ENCODE data around the gene WIPI1. TPM values are rescaled to one million over a fixed set of nuclear protein-coding genes. Genes with fewer than 3 reads are reported as not detected.
"Not testable (repeated sequence)": the region's sequence is repeated elsewhere in the genome, so short reads cannot be mapped to it uniquely, and the experiment has no call there.

WIPI1 gene
- total and polyA plus RNA-seq, 9 of the 15 experiments (the other 6 are each of a cell fraction or from before 2014, with no cell fraction given), result 3.7 to 23.5 (median 11.8) TPM

GRCh38 chr17:68378268-68379176 is 78.8 kb downstream of the WIPI1 start (continued):
- TF ChIP-seq, protein P1, sequence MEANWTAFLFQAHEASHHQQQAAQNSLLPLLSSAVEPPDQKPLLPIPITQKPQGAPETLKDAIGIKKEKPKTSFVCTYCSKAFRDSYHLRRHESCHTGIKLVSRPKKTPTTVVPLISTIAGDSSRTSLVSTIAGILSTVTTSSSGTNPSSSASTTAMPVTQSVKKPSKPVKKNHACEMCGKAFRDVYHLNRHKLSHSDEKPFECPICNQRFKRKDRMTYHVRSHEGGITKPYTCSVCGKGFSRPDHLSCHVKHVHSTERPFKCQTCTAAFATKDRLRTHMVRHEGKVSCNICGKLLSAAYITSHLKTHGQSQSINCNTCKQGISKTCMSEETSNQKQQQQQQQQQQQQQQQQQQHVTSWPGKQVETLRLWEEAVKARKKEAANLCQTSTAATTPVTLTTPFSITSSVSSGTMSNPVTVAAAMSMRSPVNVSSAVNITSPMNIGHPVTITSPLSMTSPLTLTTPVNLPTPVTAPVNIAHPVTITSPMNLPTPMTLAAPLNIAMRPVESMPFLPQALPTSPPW (CRISPR knock-in tag; IDR thresholded peaks at IDR 0.05), result peak; percentile 31; the same call in 1 of the 2 replicates
- TF ChIP-seq ZNF316 (IDR thresholded peaks at IDR 0.05) (no peak), MAX (CRISPR knock-in tag; IDR thresholded peaks at IDR 0.05) (no peak), CREM (IDR thresholded peaks at IDR 0.05; ENCODE audit: low read depth) (0 out of 2 replicates have a peak, but pooled peaks have one; percentile 10)

DNA sequence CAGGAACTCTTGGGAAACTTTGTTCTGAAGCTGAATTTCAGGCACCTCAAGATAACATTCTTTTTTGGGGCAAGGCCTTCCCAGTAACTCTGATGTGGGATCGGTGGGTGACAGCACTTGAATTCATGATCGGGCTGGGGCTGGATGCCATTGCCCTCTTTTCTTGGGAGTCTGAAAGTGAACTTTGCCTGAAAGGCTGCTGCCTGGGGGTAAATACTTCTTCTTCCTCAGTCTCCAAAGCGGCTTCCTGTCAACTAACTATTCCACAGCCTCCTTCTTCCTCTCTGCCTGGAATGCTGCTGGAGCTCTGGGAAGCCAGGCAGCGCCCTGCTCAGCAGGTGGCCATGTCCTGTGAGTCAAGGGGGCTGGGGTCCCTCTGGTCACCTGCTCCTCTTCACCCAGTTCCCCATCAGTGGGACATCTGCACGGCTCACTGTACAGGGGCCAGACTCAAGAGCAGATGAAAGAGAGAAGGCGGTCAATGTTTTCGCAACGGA is 79.5 kb downstream of the WIPI1 start:
- no peaks in the 10 kb centered on the region for H3K4me1 ChIP-seq (replicated peaks in 1 of 2; ENCODE audit: control insufficient read depth in 2 of 2, insufficient read depth in 2 of 2, low read length in 2 of 2)
- no TSS peak for BruUV-seq (replicated peaks)
- no peaks in the 10 kb centered on the region for H3K9me1 ChIP-seq (ENCODE audit: control insufficient read depth, insufficient read depth, low read length)
- no peak overlapping the region for H3K4me2 ChIP-seq (ENCODE audit: insufficient read depth, low read length)
- ChIA-PET CTCF (ENCODE audit: low intra/inter-chr PET ratio) (no interaction called here), POLR2A (no interaction called here)
- no peak overlapping the region for H2AFZ ChIP-seq (ENCODE audit: low read depth, low read length)
- in situ Hi-C loops (cut with MboI) (no loop called here), intact Hi-C loops (cut with micrococcal nuclease) (no loop called here)
- FAIRE-seq (no peak), ATAC-seq (no peak), DNase-seq (ENCODE audit: extremely low read depth in 1 of 4, low spot score in 3 of 4) (no peak)
- TF ChIP-seq, protein P1 (CRISPR knock-in tag; IDR thresholded peaks at IDR 0.05), result peak; percentile 7; the same call in 1 of the 2 replicates
- TF ChIP-seq ZBTB34 (CRISPR knock-in tag; IDR thresholded peaks at IDR 0.05), result no peak
- peaks cover 29 to 38% of the 10 kb centered on the region in 2 experiments for H3K27me3 ChIP-seq (ENCODE audit: control insufficient read depth in 2 of 2, insufficient read depth in 2 of 2, low read length in 2 of 2)
- no peak overlapping the region for H3K27ac ChIP-seq (ENCODE audit: extremely low read depth, low read depth, low read length)
- H3K4me3 ChIP-seq, result no peak overlapping the region
- H3K9ac ChIP-seq (ENCODE audit: insufficient read depth in 1 of 2, low read depth in 2 of 2, low read length in 2 of 2), result no peak overlapping the region
- H4K20me1 ChIP-seq (replicated peaks; ENCODE audit: control insufficient read depth, insufficient read depth, low read length), result no peaks in the 10 kb centered on the region
- no peaks in the 10 kb centered on the region for H3K36me3 ChIP-seq (ENCODE audit: control insufficient read depth, insufficient read depth, low read length)
- WGBS (ENCODE audit: insufficient coverage, low coverage, missing lambda C conversion rate), result 20% methylated on average over 8 of the region's 8 CpGs
- no peaks in the 10 kb centered on the region for H3K9me3 ChIP-seq (replicated peaks; ENCODE audit: control insufficient read depth, insufficient read depth, low read depth, low read length)
- no peaks in the 10 kb centered on the region for H3K79me2 ChIP-seq (ENCODE audit: control insufficient read depth, insufficient read depth, low read length)

GRCh38 chr17:68376178-68376577 is 81.1 kb downstream of the WIPI1 start:
- in situ Hi-C loops (cut with MboI); H3K79me2 ChIP-seq (ENCODE audit: control insufficient read depth, insufficient read depth, low read length); H2AFZ ChIP-seq (ENCODE audit: low read depth, low read length); POLR2A ChIA-PET; H3K4me2 ChIP-seq (ENCODE audit: insufficient read depth, low read length); intact Hi-C loops (cut with micrococcal nuclease); ATAC-seq; H3K4me1 ChIP-seq (replicated peaks in 1 of 2; ENCODE audit: control insufficient read depth in 2 of 2, insufficient read depth in 2 of 2, low read length in 2 of 2); H3K9me1 ChIP-seq (ENCODE audit: control insufficient read depth, insufficient read depth, low read length); BruUV-seq (replicated peaks); H3K36me3 ChIP-seq (ENCODE audit: control insufficient read depth, insufficient read depth, low read length); H3K9me3 ChIP-seq (replicated peaks; ENCODE audit: control insufficient read depth, insufficient read depth, low read depth, low read length); H3K9ac ChIP-seq (ENCODE audit: insufficient read depth in 1 of 2, low read depth in 2 of 2, low read length in 2 of 2); H3K27ac ChIP-seq (ENCODE audit: extremely low read depth, low read depth, low read length); FAIRE-seq; H4K20me1 ChIP-seq (replicated peaks; ENCODE audit: control insufficient read depth, insufficient read depth, low read length); DNase-seq (ENCODE audit: extremely low read depth in 1 of 4, low spot score in 3 of 4); H3K4me3 ChIP-seq: not testable (repeated sequence)
- H3K27me3 ChIP-seq (ENCODE audit: control insufficient read depth in 2 of 2, insufficient read depth in 2 of 2, low read length in 2 of 2), result peaks cover 22 to 38% of the 10 kb centered on the region in 2 experiments
- CTCF ChIA-PET (ENCODE audit: low intra/inter-chr PET ratio), result interaction anchor here (0.6 kb wide), 1 partner anchor 1774 kb away, joined by 3 read pairs; no protein-coding TSS in a partner anchor
- 0% methylated on average over 2 of the region's 2 CpGs for WGBS (ENCODE audit: insufficient coverage, low coverage, missing lambda C conversion rate)

Data from K562 (cell line).